ENCODE results near the gene GPR15LG. TPM values are rescaled to one million over a fixed set of nuclear protein-coding genes. Genes with fewer than 3 reads are reported as not detected.
A peak's percentile ranks its signal among the peaks of the same experiment; 100 is the strongest.
"Not testable (repeated sequence)": the region's sequence is repeated elsewhere in the genome, so short reads cannot be mapped to it uniquely, and the experiment has no call there.

GPR15LG gene
- polyA plus RNA-seq (2013), result not detected

DNA sequence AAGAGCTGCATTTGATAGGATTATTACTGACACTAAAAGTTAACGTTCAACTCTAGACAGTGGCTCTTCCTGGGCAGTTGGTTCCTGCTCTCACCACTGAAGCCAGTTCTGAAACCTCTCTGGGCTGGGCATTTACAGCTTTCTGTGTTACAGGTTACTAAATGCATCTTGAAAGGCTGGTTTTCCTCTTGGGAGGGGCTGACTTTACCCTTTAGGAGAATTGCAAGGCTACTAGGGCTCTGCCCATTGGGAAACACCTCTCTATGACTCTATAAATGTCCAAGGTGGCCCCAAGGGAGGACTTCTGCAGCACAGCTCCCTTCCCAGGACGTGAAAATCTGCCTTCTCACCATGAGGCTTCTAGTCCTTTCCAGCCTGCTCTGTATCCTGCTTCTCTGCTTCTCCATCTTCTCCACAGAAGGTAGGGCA, at the start of gene GPR15LG:
TSS of gene GPR15LG (plus strand) at position 301 of the 429 bp plus-strand sequence. CDS start at position 352, 51 bp downstream.
- DNase-seq, result no peak
- Histone ChIP-seq H3K27ac (ENCODE audit: insufficient read depth in 1 of 2, low read depth in 1 of 2, low read length in 2 of 2, poor library complexity in 1 of 2, severe bottlenecking in 2 of 2) (no peak within 1 kb of the TSS), H3K36me3 (ENCODE audit: control insufficient read depth in 4 of 4, insufficient read depth in 4 of 4, low read length in 3 of 4) (no peaks in the 10 kb centered on the region), H3K27me3 (replicated peaks in 2 of 5; ENCODE audit: control insufficient read depth in 4 of 5, insufficient read depth in 5 of 5, low read length in 4 of 5) (no peaks in the 10 kb centered on the region), H3K4me1 (ENCODE audit: control extremely low read depth in 1 of 4, control insufficient read depth in 4 of 4, insufficient read depth in 4 of 4, low read length in 3 of 4) (peaks cover 0 to 16% (median 11%) of the 10 kb centered on the region in 4 experiments), H3K4me3 (ENCODE audit: control insufficient read depth in 1 of 7, extremely low read depth in 1 of 7, insufficient read depth in 4 of 7, low read depth in 2 of 7, low read length in 6 of 7) (no peak within 1 kb of the TSS), H3K9me3 (ENCODE audit: control extremely low read depth in 1 of 5, control insufficient read depth in 4 of 5, insufficient read depth in 2 of 5, low read depth in 1 of 5, low read length in 4 of 5) (no peaks in the 10 kb centered on the region)
- ChIA-PET POLR2A (no interaction called here), CTCF (no interaction called here)
- 81% methylated on average over 2 of the region's 2 CpGs for WGBS (ENCODE audit: insufficient coverage)

DNA sequence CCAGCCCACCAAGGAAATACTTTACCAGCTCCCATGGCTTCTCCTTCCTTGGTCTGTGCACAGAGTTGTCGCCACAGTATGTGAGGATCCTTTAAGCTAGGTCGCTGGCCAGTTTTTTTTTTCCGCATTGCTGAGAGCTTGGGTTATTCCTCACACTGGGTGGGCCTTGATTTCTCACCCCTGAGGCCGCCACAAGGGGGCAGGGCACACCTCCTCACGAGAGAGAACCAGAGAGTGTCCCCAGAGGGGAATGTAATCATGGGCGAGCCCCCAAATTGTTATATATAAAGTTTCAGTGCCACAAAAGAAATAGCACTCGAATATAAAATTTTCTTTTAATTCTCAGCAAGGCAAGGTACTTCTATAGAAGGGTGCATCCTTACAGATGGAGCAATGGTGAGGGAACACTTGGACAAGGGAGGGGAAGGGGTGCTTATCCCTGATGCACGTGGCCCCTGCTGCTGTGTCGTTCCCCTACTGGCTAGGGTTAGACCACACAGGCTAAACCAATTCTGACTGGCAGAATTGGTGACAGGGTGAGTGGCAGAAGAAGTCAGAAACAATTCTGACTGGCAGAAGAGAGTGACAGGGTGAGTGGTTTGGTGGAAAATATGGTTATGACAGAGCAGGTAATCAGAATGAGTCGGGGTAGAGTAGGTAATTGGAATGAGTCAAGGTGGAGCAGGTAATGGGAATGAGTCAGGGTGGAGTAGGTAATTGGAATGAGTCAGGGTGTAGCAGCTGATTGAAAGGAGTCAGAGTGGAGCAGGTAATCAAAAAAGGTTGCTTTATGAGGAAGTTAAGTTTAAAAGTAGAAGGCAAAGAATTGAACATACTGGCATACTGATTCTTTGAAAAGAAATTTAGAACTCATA, 47.5 kb upstream of the GPR15LG start:
- H3K27me3 ChIP-seq (replicated peaks in 2 of 5; ENCODE audit: control insufficient read depth in 4 of 5, insufficient read depth in 5 of 5, low read length in 4 of 5); POLR2A ChIA-PET; H3K4me3 ChIP-seq (ENCODE audit: control insufficient read depth in 1 of 7, extremely low read depth in 1 of 7, insufficient read depth in 4 of 7, low read depth in 2 of 7, low read length in 6 of 7); CTCF ChIA-PET; DNase-seq; H3K27ac ChIP-seq (ENCODE audit: insufficient read depth in 1 of 2, low read depth in 1 of 2, low read length in 2 of 2, poor library complexity in 1 of 2, severe bottlenecking in 2 of 2); H3K36me3 ChIP-seq (ENCODE audit: control insufficient read depth in 4 of 4, insufficient read depth in 4 of 4, low read length in 3 of 4); H3K4me1 ChIP-seq (ENCODE audit: control extremely low read depth in 1 of 4, control insufficient read depth in 4 of 4, insufficient read depth in 4 of 4, low read length in 3 of 4): not testable (repeated sequence)
- WGBS (ENCODE audit: insufficient coverage), result 94% methylated on average over 3 of the region's 10 CpGs
- peaks cover 3 to 14% (median 8%) of the 10 kb centered on the region in 5 experiments for H3K9me3 ChIP-seq (ENCODE audit: control extremely low read depth in 1 of 5, control insufficient read depth in 4 of 5, insufficient read depth in 2 of 5, low read depth in 1 of 5, low read length in 4 of 5)

DNA sequence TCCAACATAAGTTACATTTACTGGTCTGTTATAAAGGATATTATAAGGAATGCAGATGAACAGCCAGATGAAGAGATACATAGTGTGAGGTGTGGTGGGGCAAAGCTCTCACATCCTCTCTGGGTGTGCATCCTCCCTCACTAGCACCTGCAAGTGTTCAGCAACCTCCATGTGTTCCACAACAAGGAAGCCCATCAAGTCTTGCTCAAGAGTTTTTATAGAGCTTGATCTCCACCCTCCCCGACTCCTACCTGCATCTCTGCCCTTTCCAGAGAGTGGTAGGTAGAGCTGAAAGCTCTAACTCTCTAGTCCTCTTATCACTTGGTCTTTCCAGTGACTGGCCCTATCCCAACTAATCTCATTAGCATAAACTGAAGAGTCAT, 46.8 kb upstream of the GPR15LG start:
- H3K4me1 ChIP-seq (ENCODE audit: control extremely low read depth in 1 of 4, control insufficient read depth in 4 of 4, insufficient read depth in 4 of 4, low read length in 3 of 4), result no peaks in the 10 kb centered on the region
- POLR2A ChIA-PET, result no interaction called here
- H3K4me3 ChIP-seq (ENCODE audit: control insufficient read depth in 1 of 7, extremely low read depth in 1 of 7, insufficient read depth in 4 of 7, low read depth in 2 of 7, low read length in 6 of 7), result no peak overlapping the region
- H3K27ac ChIP-seq (ENCODE audit: insufficient read depth in 1 of 2, low read depth in 1 of 2, low read length in 2 of 2, poor library complexity in 1 of 2, severe bottlenecking in 2 of 2), result no peak overlapping the region
- WGBS (ENCODE audit: insufficient coverage), result 83% methylated on average over 1 of the region's 1 CpG
- no peaks in the 10 kb centered on the region for H3K36me3 ChIP-seq (ENCODE audit: control insufficient read depth in 4 of 4, insufficient read depth in 4 of 4, low read length in 3 of 4)
- DNase-seq, result no peak
- H3K27me3 ChIP-seq (replicated peaks in 2 of 5; ENCODE audit: control insufficient read depth in 4 of 5, insufficient read depth in 5 of 5, low read length in 4 of 5), result peaks cover 0 to 4% (median 2%) of the 10 kb centered on the region in 5 experiments
- CTCF ChIA-PET, result no interaction called here
- peaks cover 3 to 14% (median 8%) of the 10 kb centered on the region in 5 experiments for H3K9me3 ChIP-seq (ENCODE audit: control extremely low read depth in 1 of 5, control insufficient read depth in 4 of 5, insufficient read depth in 2 of 5, low read depth in 1 of 5, low read length in 4 of 5)

DNA sequence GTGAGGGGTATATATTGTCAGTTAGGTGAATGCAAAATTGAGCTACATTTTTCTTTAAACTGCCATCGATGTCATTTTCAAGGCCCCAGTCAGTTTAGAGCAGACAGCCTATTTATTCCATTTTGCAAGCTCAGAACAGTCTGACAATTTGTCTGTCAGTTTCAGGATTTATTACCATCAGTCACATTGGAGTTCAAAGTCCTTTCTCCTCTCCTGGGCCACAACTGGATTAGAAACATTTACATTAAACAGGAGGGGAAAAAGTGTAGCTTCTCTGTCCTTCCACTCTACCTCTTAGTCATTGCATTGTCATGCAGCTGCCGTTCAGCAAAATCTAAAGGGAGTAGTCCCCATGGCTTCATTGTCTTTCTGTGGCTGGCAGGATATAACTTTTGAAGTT, 37.8 kb upstream of the GPR15LG start:
- H3K9me3 ChIP-seq (ENCODE audit: control extremely low read depth in 1 of 5, control insufficient read depth in 4 of 5, insufficient read depth in 2 of 5, low read depth in 1 of 5, low read length in 4 of 5), result no peaks in the 10 kb centered on the region
- WGBS (ENCODE audit: insufficient coverage), result 100% methylated on average over 2 of the region's 2 CpGs
- CTCF ChIA-PET, result no interaction called here
- no peak overlapping the region for H3K27ac ChIP-seq (ENCODE audit: insufficient read depth in 1 of 2, low read depth in 1 of 2, low read length in 2 of 2, poor library complexity in 1 of 2, severe bottlenecking in 2 of 2)
- H3K4me3 ChIP-seq (ENCODE audit: control insufficient read depth in 1 of 7, extremely low read depth in 1 of 7, insufficient read depth in 4 of 7, low read depth in 2 of 7, low read length in 6 of 7), result no peak overlapping the region
- no peaks in the 10 kb centered on the region for H3K36me3 ChIP-seq (ENCODE audit: control insufficient read depth in 4 of 4, insufficient read depth in 4 of 4, low read length in 3 of 4)
- POLR2A ChIA-PET, result no interaction called here
- no peak for DNase-seq
- peaks cover 4 to 17% (median 6%) of the 10 kb centered on the region in 5 experiments for H3K27me3 ChIP-seq (replicated peaks in 2 of 5; ENCODE audit: control insufficient read depth in 4 of 5, insufficient read depth in 5 of 5, low read length in 4 of 5)
- H3K4me1 ChIP-seq (ENCODE audit: control extremely low read depth in 1 of 4, control insufficient read depth in 4 of 4, insufficient read depth in 4 of 4, low read length in 3 of 4), result peaks cover 8 to 13% (median 11%) of the 10 kb centered on the region in 4 experiments

DNA sequence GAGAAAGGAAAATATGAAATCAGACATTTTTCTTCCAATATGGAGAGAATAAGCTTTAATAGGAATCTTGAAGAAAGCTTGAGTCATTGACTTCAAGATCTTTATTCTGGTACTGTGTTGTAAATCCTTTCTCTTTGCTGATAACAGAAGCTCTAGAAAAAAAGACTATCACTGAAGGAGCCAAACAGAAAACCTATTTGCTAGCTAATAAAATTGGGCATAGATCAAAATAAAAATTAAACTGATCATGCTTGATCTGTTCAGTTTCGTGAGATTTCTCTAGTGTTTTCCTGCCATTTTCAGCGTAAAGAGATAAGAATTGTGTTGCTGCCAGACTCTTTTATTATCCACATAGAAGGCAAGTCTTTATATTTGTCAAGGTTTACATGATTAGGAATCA, 35.8 kb upstream of the GPR15LG start:
- Histone ChIP-seq H3K27ac (ENCODE audit: insufficient read depth in 1 of 2, low read depth in 1 of 2, low read length in 2 of 2, poor library complexity in 1 of 2, severe bottlenecking in 2 of 2) (no peak overlapping the region), H3K36me3 (ENCODE audit: control insufficient read depth in 4 of 4, insufficient read depth in 4 of 4, low read length in 3 of 4) (peaks cover 5 to 12% (median 6%) of the 10 kb centered on the region in 4 experiments), H3K9me3 (ENCODE audit: control extremely low read depth in 1 of 5, control insufficient read depth in 4 of 5, insufficient read depth in 2 of 5, low read depth in 1 of 5, low read length in 4 of 5) (no peaks in the 10 kb centered on the region), H3K27me3 (replicated peaks in 2 of 5; ENCODE audit: control insufficient read depth in 4 of 5, insufficient read depth in 5 of 5, low read length in 4 of 5) (peaks cover 2 to 11% (median 4%) of the 10 kb centered on the region in 5 experiments), H3K4me3 (ENCODE audit: control insufficient read depth in 1 of 7, extremely low read depth in 1 of 7, insufficient read depth in 4 of 7, low read depth in 2 of 7, low read length in 6 of 7) (no peak overlapping the region), H3K4me1 (ENCODE audit: control extremely low read depth in 1 of 4, control insufficient read depth in 4 of 4, insufficient read depth in 4 of 4, low read length in 3 of 4) (peaks cover 9 to 18% (median 13%) of the 10 kb centered on the region in 4 experiments)
- POLR2A ChIA-PET, result no interaction called here
- no peak for DNase-seq
- CTCF ChIA-PET, result interaction anchor here (1.3 kb wide), 1 partner anchor 10 kb away, joined by 4 read pairs; no protein-coding TSS in a partner anchor
- 100% methylated on average over 2 of the region's 2 CpGs for WGBS (ENCODE audit: insufficient coverage)

DNA sequence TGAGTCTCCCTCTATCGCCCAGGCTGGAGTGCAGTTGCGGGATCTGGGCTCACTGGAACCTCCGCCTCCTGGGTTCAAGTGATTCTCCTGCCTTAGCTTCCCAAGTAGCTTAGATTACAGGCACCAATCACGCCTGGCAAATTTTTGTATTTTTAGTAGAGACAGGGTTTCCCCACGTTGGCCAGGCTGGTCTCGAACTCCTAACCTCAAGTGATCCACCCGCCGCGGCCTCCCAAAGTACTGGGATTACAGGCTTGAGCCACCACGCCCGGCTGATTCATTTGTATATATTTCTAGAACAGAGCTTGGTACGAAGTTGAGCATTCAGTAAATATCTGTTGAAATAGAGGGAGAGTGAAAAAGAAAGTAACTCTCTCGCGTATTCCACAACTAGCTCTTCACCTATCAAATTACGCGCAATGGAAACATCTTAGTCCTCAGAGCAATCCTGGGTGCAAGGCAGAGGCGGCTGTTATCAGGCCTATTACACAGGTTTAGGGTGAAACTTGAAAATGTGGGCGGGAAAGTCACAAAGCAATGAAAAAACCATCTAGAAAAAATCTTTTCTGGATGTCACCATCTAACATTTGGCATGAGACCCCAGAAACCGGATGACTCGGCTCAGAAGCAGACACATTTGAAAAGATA, 35.0 kb upstream of the GPR15LG start:
- H3K27ac ChIP-seq (ENCODE audit: insufficient read depth in 1 of 2, low read depth in 1 of 2, low read length in 2 of 2, poor library complexity in 1 of 2, severe bottlenecking in 2 of 2), result peak overlapping the region; percentile 78 to 98
- peaks cover 2 to 9% (median 3%) of the 10 kb centered on the region in 5 experiments for H3K27me3 ChIP-seq (replicated peaks in 2 of 5; ENCODE audit: control insufficient read depth in 4 of 5, insufficient read depth in 5 of 5, low read length in 4 of 5)
- no peak for DNase-seq
- H3K4me3 ChIP-seq (ENCODE audit: control insufficient read depth in 1 of 7, extremely low read depth in 1 of 7, insufficient read depth in 4 of 7, low read depth in 2 of 7, low read length in 6 of 7), result peak overlapping the region in 6 of 7 experiments; percentile 68 to 99 (median 92)
- no peaks in the 10 kb centered on the region for H3K9me3 ChIP-seq (ENCODE audit: control extremely low read depth in 1 of 5, control insufficient read depth in 4 of 5, insufficient read depth in 2 of 5, low read depth in 1 of 5, low read length in 4 of 5)
- 91% methylated on average over 7 of the region's 20 CpGs for WGBS (ENCODE audit: insufficient coverage)
- ChIA-PET CTCF (interaction anchor here (1.1 to 3.5 kb wide), 2 partner anchors 10 to 67 kb away, joined by 3 to 15 read pairs; no protein-coding TSS in a partner anchor), POLR2A (no interaction called here)
- peaks cover 9 to 18% (median 13%) of the 10 kb centered on the region in 4 experiments for H3K4me1 ChIP-seq (ENCODE audit: control extremely low read depth in 1 of 4, control insufficient read depth in 4 of 4, insufficient read depth in 4 of 4, low read length in 3 of 4)
- H3K36me3 ChIP-seq (ENCODE audit: control insufficient read depth in 4 of 4, insufficient read depth in 4 of 4, low read length in 3 of 4), result peaks cover 6 to 18% (median 13%) of the 10 kb centered on the region in 4 experiments

Data from common myeloid progenitor, CD34-positive (primary cell).